ENCODE measurements around the gene LMAN2. TPM values are rescaled to one million over a fixed set of nuclear protein-coding genes. Genes with fewer than 3 reads are reported as not detected.

The LMAN2 gene
- total RNA-seq, 1 experiment from 2014 or later = 128 TPM

- Histone ChIP-seq H3K9me3 (ENCODE audit: control insufficient read depth in 1 of 2, insufficient read depth in 1 of 2, low read depth in 1 of 2, low read length in 2 of 2) (no peaks in the 10 kb centered on the region), H3K4me3 (replicated peaks in 1 of 2; ENCODE audit: low read depth in 1 of 2, low read length in 2 of 2) (no peak overlapping the region), H3K4me2 (ENCODE audit: low read length) (peak overlapping the region; percentile 64), H3K9me2 (ENCODE audit: insufficient read depth) (no peaks in the 10 kb centered on the region), H3K9ac (ENCODE audit: low read length) (peak overlapping the region; percentile 16), H3K79me2 (ENCODE audit: insufficient read depth, low read length) (no peaks in the 10 kb centered on the region), H3K27ac (ENCODE audit: low read depth, low read length) (no peak overlapping the region), H4K20me1 (ENCODE audit: insufficient read depth) (no peaks in the 10 kb centered on the region), H3K4me1 (ENCODE audit: control insufficient read depth in 1 of 2, insufficient read depth in 2 of 2, low read length in 2 of 2) (peaks cover 30 to 60% of the 10 kb centered on the region in 2 experiments), H2AFZ (ENCODE audit: low read depth, low read length, poor library complexity, severe bottlenecking) (no peak overlapping the region), H3K36me3 (ENCODE audit: control insufficient read depth in 1 of 2, insufficient read depth in 2 of 2, low read length in 2 of 2) (no peaks in the 10 kb centered on the region), H3K27me3 (ENCODE audit: insufficient read depth, low read length) (no peaks in the 10 kb centered on the region)
- ATAC-seq (peak; percentile 67), DNase-seq (ENCODE audit: low read depth, low spot score) (no peak)
- no TSS peak for BruUV-seq (replicated peaks)
- ChIA-PET RAD21 (ENCODE audit: low non-redundant PET in 1 of 2, low total read pairs in 2 of 2, uncharacterized antibody in 2 of 2, unreplicated experiment in 2 of 2) (no interaction called here), CTCF (interaction anchor here (0.6 to 1.0 kb wide), 5 partner anchors 15 to 91 kb away, joined by 3 to 6 read pairs (median 4); partner anchors contain the start of gene LMAN2), POLR2A (interaction anchor here (1.0 kb wide), 1 partner anchor 15 kb away, joined by 3 read pairs; the partner anchor contains the start of gene LMAN2)
- intact Hi-C loops (cut with micrococcal nuclease) = no loop called here
- TF ChIP-seq ZFX (IDR thresholded peaks at IDR 0.05) = peak; percentile 16; the same call in 1 of the 2 replicates
- TF ChIP-seq YY1 (IDR thresholded peaks at IDR 0.05; ENCODE audit: extremely low read depth, insufficient replicate concordance, low read depth, low read length) = no peak
- no peak for TF ChIP-seq POLR2AphosphoS5 (IDR thresholded peaks at IDR 0.05; ENCODE audit: low read depth, low read length)
- TF ChIP-seq SRF (IDR thresholded peaks at IDR 0.05; ENCODE audit: low read depth) = no peak
- no peak for TF ChIP-seq EZH2phosphoT487 (IDR thresholded peaks at IDR 0.05; ENCODE audit: borderline replicate concordance)
- no peak for TF ChIP-seq POLR2A (IDR thresholded peaks at IDR 0.05; ENCODE audit: borderline replicate concordance, extremely low read depth, insufficient read depth, insufficient read length)
- TF ChIP-seq CBX3 (IDR thresholded peaks at IDR 0.05; ENCODE audit: low read depth) = no peak
Observed at GRCh38 chr5:177366528-177367322, 15.3 kb upstream of the LMAN2 start.

- no TSS peak for BruUV-seq (replicated peaks)
- DNase-seq (ENCODE audit: low read depth, low spot score) (no peak), ATAC-seq (no peak)
- RAD21 ChIA-PET (ENCODE audit: low non-redundant PET in 1 of 2, low total read pairs in 2 of 2, uncharacterized antibody in 2 of 2, unreplicated experiment in 2 of 2) = no interaction called here
- intact Hi-C loops (cut with micrococcal nuclease) = no loop called here
- no peaks in the 10 kb centered on the region for H3K9me3 ChIP-seq (ENCODE audit: control insufficient read depth in 1 of 2, insufficient read depth in 1 of 2, low read depth in 1 of 2, low read length in 2 of 2)
- no peak overlapping the region for H3K4me3 ChIP-seq (replicated peaks in 1 of 2; ENCODE audit: low read depth in 1 of 2, low read length in 2 of 2)
- CTCF ChIA-PET = interaction anchor here (0.9 kb wide), 1 partner anchor 65 kb away, joined by 3 read pairs; no protein-coding TSS in a partner anchor
- TF ChIP-seq, protein P1, sequence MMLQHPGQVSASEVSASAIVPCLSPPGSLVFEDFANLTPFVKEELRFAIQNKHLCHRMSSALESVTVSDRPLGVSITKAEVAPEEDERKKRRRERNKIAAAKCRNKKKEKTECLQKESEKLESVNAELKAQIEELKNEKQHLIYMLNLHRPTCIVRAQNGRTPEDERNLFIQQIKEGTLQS (IDR thresholded peaks at IDR 0.05) = no peak
- TF ChIP-seq ELF1 (IDR thresholded peaks at IDR 0.05; ENCODE audit: borderline replicate concordance, low read depth) = no peak
- TF ChIP-seq, protein P2, sequence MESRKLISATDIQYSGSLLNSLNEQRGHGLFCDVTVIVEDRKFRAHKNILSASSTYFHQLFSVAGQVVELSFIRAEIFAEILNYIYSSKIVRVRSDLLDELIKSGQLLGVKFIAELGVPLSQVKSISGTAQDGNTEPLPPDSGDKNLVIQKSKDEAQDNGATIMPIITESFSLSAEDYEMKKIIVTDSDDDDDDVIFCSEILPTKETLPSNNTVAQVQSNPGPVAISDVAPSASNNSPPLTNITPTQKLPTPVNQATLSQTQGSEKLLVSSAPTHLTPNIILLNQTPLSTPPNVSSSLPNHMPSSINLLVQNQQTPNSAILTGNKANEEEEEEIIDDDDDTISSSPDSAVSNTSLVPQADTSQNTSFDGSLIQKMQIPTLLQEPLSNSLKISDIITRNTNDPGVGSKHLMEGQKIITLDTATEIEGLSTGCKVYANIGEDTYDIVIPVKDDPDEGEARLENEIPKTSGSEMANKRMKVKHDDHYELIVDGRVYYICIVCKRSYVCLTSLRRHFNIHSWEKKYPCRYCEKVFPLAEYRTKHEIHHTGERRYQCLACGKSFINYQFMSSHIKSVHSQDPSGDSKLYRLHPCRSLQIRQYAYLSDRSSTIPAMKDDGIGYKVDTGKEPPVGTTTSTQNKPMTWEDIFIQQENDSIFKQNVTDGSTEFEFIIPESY (IDR thresholded peaks at IDR 0.05; ENCODE audit: extremely low read depth, insufficient replicate concordance, low read length) = no peak
- TF ChIP-seq ZNF274 (IDR thresholded peaks at IDR 0.05; ENCODE audit: low read depth, low read length) = no peak
- no peak for TF ChIP-seq CEBPB (IDR thresholded peaks at IDR 0.05; ENCODE audit: low read depth)
- H4K20me1 ChIP-seq (ENCODE audit: insufficient read depth) = no peaks in the 10 kb centered on the region
- H3K4me1 ChIP-seq (ENCODE audit: control insufficient read depth in 1 of 2, insufficient read depth in 2 of 2, low read length in 2 of 2) = peaks cover 30 to 54% of the 10 kb centered on the region in 2 experiments
- POLR2A ChIA-PET = no interaction called here
- no peak overlapping the region for H2AFZ ChIP-seq (ENCODE audit: low read depth, low read length, poor library complexity, severe bottlenecking)
- H3K9me2 ChIP-seq (ENCODE audit: insufficient read depth) = no peaks in the 10 kb centered on the region
- H3K27me3 ChIP-seq (ENCODE audit: insufficient read depth, low read length) = no peaks in the 10 kb centered on the region
- no peak overlapping the region for H3K27ac ChIP-seq (ENCODE audit: low read depth, low read length)
- H3K36me3 ChIP-seq (ENCODE audit: control insufficient read depth in 1 of 2, insufficient read depth in 2 of 2, low read length in 2 of 2) = no peaks in the 10 kb centered on the region
- H3K9ac ChIP-seq (ENCODE audit: low read length) = peak overlapping the region; percentile 16; the same call in 1 of the 2 replicates
- H3K79me2 ChIP-seq (ENCODE audit: insufficient read depth, low read length) = no peaks in the 10 kb centered on the region
- H3K4me2 ChIP-seq (ENCODE audit: low read length) = no peak overlapping the region
Observed at GRCh38 chr5:177365845-177366527, 14.5 kb upstream of the LMAN2 start.
